ENCODE measurements around the gene NUDT6.

NUDT6 gene

GRCh38 chr4:122863639-122864038, 58.8 kb downstream of the NUDT6 start:
- Histone ChIP-seq H3K27ac (no peak overlapping the region), H3K4me3 (no peak overlapping the region)
- no peak for DNase-seq (ENCODE audit: low spot score)
- TF ChIP-seq CTCF (IDR thresholded peaks at IDR 0.05), result no peak

- TF ChIP-seq CTCF (IDR thresholded peaks at IDR 0.05), result no peak
- H3K27ac ChIP-seq, result no peak overlapping the region
- H3K4me3 ChIP-seq, result no peak overlapping the region
- DNase-seq (ENCODE audit: low spot score), result no peak
These were observed 61.0 kb downstream of the NUDT6 start for GRCh38 chr4:122861172-122861943.

DNA sequence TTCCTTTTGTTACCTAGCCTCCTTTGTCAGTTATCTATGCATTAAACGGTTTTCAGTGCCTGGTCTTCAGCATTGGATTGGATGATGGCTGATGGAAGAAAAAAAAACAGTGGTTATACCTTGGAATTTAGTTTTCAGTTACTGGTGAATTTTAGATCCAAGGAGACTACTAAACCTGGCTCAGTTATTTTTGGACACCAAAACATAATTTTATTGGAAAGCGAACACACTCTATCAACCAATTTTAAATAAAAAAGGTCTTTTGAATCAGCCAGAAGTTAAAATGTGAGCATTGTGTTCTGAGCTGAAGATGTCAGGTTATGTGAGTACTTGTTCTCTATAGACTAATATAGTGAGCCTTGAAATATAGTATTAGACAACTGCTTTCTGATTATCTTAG, 63.7 kb downstream of the NUDT6 start:
- H3K4me3 ChIP-seq, result no peak overlapping the region
- no peak for DNase-seq (ENCODE audit: low spot score)
- no peak overlapping the region for H3K27ac ChIP-seq
- no peak for TF ChIP-seq CTCF (IDR thresholded peaks at IDR 0.05)

GRCh38 chr4:122857160-122857559, 65.2 kb downstream of the NUDT6 start:
- no peak for TF ChIP-seq CTCF (IDR thresholded peaks at IDR 0.05)
- DNase-seq (ENCODE audit: low spot score), result no peak
- H3K4me3 ChIP-seq, result no peak overlapping the region
- H3K27ac ChIP-seq, result peak overlapping the region in 1 of 2 donors; percentile 24

DNA sequence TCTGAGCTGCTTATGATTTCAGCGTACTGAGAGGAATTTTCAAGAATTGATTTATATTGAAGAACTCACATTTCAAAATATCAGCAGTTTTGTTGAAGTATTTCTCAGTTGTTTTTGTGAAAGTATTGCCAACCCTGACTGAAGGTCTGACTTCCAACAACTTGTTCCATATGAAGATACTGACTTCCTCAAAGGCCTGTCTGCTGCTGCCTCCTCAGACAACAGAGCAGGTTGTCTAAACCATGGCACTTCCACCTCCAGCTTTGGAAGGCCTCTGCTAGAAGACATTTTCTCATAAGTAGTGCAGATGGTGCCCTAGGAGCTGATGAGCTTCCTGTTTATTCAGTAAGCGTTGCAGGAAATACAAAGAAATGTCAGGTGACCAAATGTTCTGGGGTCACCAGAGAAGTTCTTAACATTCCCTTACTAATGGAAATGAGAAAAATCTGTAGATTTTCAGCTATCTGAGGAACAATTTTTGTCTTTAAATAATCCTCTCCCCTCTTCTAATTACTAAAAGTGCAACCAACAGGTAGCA, 67.0 kb downstream of the NUDT6 start:
- TF ChIP-seq CTCF (IDR thresholded peaks at IDR 0.05), result no peak
- Histone ChIP-seq H3K4me3 (peak overlapping the region; percentile 58), H3K27ac (peak overlapping the region; percentile 62 to 86)
- DNase-seq (ENCODE audit: low spot score), result no peak

DNA sequence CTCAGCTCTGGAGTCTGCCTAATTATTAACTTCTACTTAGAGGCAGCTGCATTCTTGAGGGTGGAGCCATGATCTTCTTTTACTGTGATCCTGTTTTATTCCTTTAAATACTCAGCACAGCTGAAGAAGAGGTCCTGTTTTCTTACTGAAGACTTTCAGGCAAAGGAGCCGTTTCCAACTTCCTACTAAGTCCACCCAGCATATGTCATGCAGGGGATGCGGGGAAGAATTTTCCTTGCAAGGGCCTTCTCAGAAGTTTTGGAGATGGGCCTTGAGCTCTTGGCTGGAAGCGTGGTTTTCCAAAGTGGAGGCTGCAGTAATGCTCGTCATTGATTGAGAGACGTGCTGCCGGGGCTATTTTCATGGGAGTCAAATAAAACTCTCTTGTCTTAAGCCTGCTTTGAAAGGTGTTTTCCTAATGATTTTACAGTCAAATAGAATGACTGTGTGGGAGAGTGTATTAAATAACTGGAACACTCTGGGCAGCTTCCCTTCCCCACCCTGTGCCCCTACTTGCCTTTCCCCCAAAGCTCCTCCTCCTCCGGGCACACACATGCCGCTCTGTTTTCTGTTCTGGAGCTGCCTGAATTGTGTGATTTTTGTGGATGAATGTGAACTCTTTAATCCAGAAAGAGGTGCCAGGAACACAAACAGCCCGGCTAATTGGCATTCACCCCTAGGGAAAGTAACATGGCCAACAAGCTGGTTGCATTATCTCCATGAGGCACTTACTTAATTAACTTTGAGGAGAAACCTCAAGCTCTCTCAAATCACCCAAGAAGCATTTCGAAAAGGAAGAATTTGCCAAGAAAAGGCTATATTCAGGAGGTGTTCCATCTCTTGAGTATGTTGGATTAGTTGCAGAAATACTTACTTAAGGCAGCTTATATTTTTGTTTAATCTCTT, 67.7 kb downstream of the NUDT6 start:
- DNase-seq (ENCODE audit: low spot score), result no peak
- Histone ChIP-seq H3K4me3 (peak overlapping the region; percentile 58), H3K27ac (peak overlapping the region; percentile 62 to 86)
- no peak for TF ChIP-seq CTCF (IDR thresholded peaks at IDR 0.05)

Measured in coronary artery (tissue), 2 donors.